ENCODE measurements around the gene IER2.

The IER2 gene, protein sequence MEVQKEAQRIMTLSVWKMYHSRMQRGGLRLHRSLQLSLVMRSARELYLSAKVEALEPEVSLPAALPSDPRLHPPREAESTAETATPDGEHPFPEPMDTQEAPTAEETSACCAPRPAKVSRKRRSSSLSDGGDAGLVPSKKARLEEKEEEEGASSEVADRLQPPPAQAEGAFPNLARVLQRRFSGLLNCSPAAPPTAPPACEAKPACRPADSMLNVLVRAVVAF

DNA sequence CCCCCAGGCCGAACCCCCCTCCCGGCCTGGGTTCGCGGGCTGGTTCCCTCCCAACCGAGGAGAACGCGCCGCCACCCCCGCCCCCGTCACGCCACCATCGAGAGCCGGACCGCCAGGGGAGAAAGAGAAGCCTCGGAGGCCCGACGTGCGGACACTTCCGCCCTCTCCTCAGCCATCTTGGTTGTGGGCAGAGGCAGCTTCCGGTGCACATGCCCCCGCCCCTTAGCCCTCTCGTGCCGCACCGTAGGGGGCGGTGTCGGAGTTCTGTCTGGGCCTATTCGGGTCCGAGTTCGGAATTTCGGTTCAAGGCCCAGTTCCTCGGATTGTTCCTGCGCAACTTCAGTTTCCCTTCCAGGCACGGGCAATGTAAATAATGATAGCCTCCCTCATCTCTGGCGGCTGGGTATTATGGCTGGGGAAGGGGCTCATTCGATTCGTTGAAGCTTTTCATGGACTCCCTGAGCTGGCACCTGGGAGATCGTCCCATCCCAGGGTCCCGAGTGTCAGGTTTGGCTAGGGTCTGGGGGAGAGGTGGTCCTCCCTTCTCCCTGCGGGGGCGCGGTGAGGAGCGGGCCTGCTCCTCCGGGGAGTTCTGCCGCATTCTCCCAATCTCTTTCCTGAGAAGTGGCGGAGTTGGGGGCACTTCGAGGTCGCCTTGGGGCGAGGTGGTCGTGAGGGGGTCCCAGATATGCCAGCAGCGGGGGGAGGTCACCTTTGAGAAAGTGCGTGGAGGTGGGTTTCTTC is at the start of gene IER2, which contains the start of gene STX10:
IER2 (plus strand) TSS at position 225 of the 744 bp plus-strand sequence. CDS start 2,776 bp downstream, outside the sequence.
STX10 (minus strand) TSS at position 189 of the 744 bp plus-strand sequence. CDS start 202 bp downstream, outside the sequence.
- in situ Hi-C loops (cut with MboI; ENCODE audit: low pct_unique_long_range_greater_than_20kb, low sequenced_read_pairs, unreplicated experiment) = no loop called here
- DNase-seq (ENCODE audit: low spot score) = peak; percentile 97
- TF ChIP-seq, protein P1, sequence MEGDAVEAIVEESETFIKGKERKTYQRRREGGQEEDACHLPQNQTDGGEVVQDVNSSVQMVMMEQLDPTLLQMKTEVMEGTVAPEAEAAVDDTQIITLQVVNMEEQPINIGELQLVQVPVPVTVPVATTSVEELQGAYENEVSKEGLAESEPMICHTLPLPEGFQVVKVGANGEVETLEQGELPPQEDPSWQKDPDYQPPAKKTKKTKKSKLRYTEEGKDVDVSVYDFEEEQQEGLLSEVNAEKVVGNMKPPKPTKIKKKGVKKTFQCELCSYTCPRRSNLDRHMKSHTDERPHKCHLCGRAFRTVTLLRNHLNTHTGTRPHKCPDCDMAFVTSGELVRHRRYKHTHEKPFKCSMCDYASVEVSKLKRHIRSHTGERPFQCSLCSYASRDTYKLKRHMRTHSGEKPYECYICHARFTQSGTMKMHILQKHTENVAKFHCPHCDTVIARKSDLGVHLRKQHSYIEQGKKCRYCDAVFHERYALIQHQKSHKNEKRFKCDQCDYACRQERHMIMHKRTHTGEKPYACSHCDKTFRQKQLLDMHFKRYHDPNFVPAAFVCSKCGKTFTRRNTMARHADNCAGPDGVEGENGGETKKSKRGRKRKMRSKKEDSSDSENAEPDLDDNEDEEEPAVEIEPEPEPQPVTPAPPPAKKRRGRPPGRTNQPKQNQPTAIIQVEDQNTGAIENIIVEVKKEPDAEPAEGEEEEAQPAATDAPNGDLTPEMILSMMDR (IDR thresholded peaks at IDR 0.05; ENCODE audit: extremely low read depth, insufficient read depth, missing control alignments) = peak; percentile 59

DNA sequence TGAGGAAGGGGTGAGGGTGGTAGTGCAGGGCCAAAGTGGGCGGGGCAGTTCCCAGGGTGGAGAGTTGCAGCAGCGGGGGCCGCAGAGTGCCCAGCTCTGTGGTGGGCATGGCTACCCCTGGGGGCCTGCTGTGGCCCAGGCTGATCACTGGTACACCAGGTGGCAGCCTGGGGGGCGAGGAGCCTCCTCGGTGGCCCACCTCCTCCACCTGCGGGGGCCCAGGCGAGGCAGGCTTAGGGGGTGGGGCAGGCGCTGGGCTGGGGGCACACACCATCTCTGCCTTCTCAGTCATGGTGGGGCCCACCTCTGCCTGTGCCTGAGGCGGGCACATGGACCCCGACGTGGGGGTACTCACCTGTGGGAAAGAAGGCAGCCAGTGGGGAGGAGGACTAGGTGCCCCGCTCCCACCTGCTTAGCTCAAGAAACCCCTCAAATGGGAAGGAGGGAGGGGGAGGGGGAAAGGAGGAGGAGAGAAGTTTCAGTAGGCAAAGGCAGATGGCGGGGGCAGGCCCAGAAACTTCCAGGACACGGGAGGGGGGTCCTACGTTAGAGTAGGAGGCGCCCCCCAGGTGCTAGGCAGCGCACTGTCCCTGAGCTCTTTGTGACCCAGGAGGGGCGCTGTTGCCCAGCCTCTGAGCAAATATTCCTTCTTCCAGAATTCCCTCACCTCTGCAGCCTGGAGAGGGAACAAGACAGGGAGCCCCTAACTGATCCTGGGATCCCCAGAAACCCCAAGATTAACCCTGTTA is 49.2 kb upstream of the IER2 start:
- TF ChIP-seq, protein P1 (IDR thresholded peaks at IDR 0.05; ENCODE audit: extremely low read depth, insufficient read depth, missing control alignments) = peak; percentile 47
- no peak for DNase-seq (ENCODE audit: low spot score)
- in situ Hi-C loops (cut with MboI; ENCODE audit: low pct_unique_long_range_greater_than_20kb, low sequenced_read_pairs, unreplicated experiment) = no loop called here

DNA sequence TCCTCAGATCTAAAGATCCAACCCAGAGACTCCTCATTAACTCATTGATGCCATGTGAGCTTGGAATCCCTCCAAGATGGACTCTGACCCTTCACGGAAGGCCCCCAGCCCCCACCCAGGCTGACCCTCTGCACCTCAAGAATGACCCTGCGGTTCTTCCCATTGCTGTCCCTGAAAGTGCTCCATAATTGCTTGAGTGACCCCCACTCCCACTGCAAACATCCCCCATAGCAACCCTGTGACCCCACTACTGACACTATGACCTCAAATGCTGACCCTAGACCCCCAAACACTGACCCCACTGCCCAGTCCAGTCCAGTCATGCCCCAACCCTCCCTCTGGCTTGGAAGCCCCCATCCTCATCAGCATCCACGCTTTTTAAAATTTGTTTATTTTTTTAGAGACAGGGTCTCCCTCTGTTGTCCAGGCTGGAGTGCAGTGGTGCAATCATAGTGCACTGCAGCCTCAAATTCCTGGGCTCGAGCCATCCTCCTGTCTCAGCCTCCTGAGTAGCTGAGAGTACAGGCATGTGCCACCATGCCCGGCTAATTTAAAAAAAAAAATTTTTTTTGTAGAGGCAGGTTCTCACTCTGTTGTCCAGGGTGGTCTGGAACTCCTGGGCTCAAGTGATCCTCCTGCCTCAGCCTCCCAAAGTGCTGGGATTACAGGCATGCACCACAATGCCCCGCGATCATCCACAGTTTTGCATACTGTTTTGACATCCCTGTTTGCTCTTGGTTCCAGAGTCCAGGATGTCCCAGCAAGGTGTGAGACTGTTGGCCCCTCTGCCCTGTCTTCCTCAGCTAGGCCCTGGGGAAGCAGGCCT is 48.4 kb upstream of the IER2 start:
- TF ChIP-seq, protein P1 (IDR thresholded peaks at IDR 0.05; ENCODE audit: extremely low read depth, insufficient read depth, missing control alignments) = no peak
- DNase-seq (ENCODE audit: low spot score) = no peak
- in situ Hi-C loops (cut with MboI; ENCODE audit: low pct_unique_long_range_greater_than_20kb, low sequenced_read_pairs, unreplicated experiment) = no loop called here

DNA sequence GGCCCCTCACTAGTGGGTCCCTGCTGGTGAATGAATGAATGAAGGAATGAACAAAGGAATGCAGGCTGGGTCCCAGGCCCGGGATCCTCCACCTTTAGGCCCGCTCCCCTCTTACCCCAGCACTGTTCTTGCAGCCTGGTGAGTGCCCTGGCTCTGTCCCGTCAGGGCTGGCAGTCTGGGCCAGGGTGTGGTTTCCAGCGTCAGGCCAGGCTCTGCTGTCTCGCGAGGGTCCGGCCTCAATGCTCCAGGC is 47.9 kb upstream of the IER2 start:
- TF ChIP-seq, protein P1 (IDR thresholded peaks at IDR 0.05; ENCODE audit: extremely low read depth, insufficient read depth, missing control alignments) = no peak
- DNase-seq (ENCODE audit: low spot score) = no peak
- in situ Hi-C loops (cut with MboI; ENCODE audit: low pct_unique_long_range_greater_than_20kb, low sequenced_read_pairs, unreplicated experiment) = no loop called here

DNA sequence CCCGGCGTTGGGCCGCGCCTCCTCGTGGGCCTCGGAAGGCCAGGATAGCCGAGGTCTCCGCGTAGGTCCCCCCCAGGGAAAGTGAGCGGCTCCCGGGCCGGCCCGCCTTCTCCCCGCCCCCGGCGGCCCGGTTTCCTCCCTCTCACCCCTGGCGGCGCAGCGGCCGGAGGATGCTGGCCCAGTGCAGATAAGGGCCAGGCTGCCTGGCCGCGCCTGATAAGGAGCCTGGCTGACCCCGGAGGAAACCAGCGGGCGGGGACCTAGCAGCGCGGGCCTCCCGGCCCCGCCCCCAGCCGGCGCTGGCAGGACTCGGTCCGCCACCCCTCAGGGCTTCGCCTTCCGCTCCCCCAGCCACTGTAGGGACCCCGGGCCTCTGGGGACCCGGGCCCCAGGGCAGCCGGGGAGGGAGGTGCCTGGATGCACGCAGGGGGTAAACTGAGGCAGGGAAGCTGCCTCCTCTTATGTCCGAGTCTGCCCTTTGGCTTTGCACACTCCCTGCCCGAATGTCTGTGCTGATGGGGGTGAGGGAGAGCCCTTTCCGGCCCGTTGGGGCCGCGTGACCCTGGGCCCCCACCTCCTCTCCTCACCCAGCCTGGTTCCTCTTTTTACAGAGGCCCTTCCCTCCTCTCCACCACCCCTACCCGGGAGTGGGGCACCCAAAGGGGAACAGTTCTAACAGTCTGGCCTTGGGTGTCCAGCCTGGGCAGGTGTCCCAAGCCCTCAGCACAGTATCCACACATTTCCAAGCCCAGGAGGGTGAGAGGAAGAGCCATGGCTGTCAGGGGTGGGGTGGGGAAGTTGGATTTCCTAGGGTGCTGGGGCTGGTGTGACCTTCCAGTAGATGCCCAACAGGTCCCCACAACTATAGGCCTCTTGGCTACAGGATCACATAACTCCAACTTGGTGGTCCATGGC is 47.3 kb upstream of the IER2 start, which contains the start of gene LYL1:
LYL1 (minus strand) TSS at position 193 of the 915 bp plus-strand sequence. CDS start 1,687 bp downstream, outside the sequence.
- TF ChIP-seq, protein P1 (IDR thresholded peaks at IDR 0.05; ENCODE audit: extremely low read depth, insufficient read depth, missing control alignments) = no peak
- in situ Hi-C loops (cut with MboI; ENCODE audit: low pct_unique_long_range_greater_than_20kb, low sequenced_read_pairs, unreplicated experiment) = no loop called here
- DNase-seq (ENCODE audit: low spot score) = peak; percentile 83
